DOHH2 (cell line): Measurements from ENCODE around the gene KIRREL2.

Source experiments
- H3F3A ChIP-seq: fragments of 200-600 bp; sonication (generic), shearing (Covaris generic); 2 replicates; pipeline ENCODE4 v1.6.0; 2016; ENCODE audit warnings: antibody characterized with exemption, mild to moderate bottlenecking; ENCODE audit not compliant: control insufficient read depth, insufficient read depth
- H3K27ac ChIP-seq: fragments of 200-600 bp; sonication (generic); 2 replicates; pipeline ENCODE4 v1.5.1; 2014; ENCODE audit warnings: low read depth, mild to moderate bottlenecking, low read length, moderate library complexity
- H3K27me3 ChIP-seq: fragments of 200-600 bp; sonication (generic); 2 replicates; pipeline ENCODE4 v1.6.1; 2014; ENCODE audit warnings: mild to moderate bottlenecking, low read length, mixed read lengths; ENCODE audit not compliant: control insufficient read depth
- H3K36me3 ChIP-seq: fragments of 200-600 bp; sonication (generic); 2 replicates; pipeline ENCODE4 v1.6.1; 2014; ENCODE audit warnings: mild to moderate bottlenecking, low read length, moderate library complexity, mixed read lengths; ENCODE audit not compliant: control insufficient read depth
- H3K4me1 ChIP-seq: fragments of 200-600 bp; sonication (generic); 2 replicates; pipeline ENCODE4 v1.6.1; 2014; ENCODE audit warnings: mild to moderate bottlenecking, low read length, mixed read lengths; ENCODE audit not compliant: control insufficient read depth
- H3K4me2 ChIP-seq: fragments of 200-600 bp; sonication (generic); 2 replicates; pipeline ENCODE4 v1.6.0; 2014; ENCODE audit warnings: mild to moderate bottlenecking, low read length, moderate library complexity
- H3K4me3 ChIP-seq: fragments of 200-600 bp; sonication (generic); 2 replicates; pipeline ENCODE4 v1.5.1; 2014; ENCODE audit warnings: mild to moderate bottlenecking, low read length, mixed read lengths
- H3K79me2 ChIP-seq: fragments of 200-600 bp; sonication (generic); 2 replicates; pipeline ENCODE4 v1.6.1; 2014; ENCODE audit warnings: mild to moderate bottlenecking, low read length, mixed read lengths; ENCODE audit not compliant: control insufficient read depth
- H3K9me2 ChIP-seq: fragments of 200-600 bp; sonication (generic); replicated peaks from 2 replicates; pipeline ENCODE4 v1.6.1; 2014; ENCODE audit warnings: mild to moderate bottlenecking, low read length, mixed read lengths; ENCODE audit not compliant: control insufficient read depth
- H3K9me3 ChIP-seq: fragments of 200-600 bp; sonication (generic); 2 replicates; pipeline ENCODE4 v1.6.1; 2014; ENCODE audit warnings: antibody characterized with exemption, low read length, mixed read lengths; ENCODE audit not compliant: control insufficient read depth, insufficient read depth
- H4K20me1 ChIP-seq: fragments of 200-600 bp; sonication (generic); 2 replicates; pipeline ENCODE4 v1.6.0; 2014; ENCODE audit warnings: low read depth, mild to moderate bottlenecking, antibody characterized with exemption, low read length, moderate library complexity; ENCODE audit not compliant: control insufficient read depth, insufficient read depth
- EZH2phosphoT487 ChIP-seq: fragments of 200-600 bp; sonication (generic); IDR thresholded peaks from 2 replicates; pipeline ENCODE4 v1.6.1; 2017; ENCODE audit warnings: borderline replicate concordance, mild to moderate bottlenecking, antibody characterized with exemption, low read length, moderate library complexity, mixed read lengths
- TF ChIP-seq, protein P1 (sequence below): fragments of 200-600 bp; sonication (generic); IDR thresholded peaks from one replicate; pipeline ENCODE4 v1.5.1; 2014; ENCODE audit warnings: antibody characterized with exemption, mild to moderate bottlenecking, low read depth, low read length; ENCODE audit not compliant: poor library complexity, severe bottlenecking

KIRREL2 gene

DNA sequence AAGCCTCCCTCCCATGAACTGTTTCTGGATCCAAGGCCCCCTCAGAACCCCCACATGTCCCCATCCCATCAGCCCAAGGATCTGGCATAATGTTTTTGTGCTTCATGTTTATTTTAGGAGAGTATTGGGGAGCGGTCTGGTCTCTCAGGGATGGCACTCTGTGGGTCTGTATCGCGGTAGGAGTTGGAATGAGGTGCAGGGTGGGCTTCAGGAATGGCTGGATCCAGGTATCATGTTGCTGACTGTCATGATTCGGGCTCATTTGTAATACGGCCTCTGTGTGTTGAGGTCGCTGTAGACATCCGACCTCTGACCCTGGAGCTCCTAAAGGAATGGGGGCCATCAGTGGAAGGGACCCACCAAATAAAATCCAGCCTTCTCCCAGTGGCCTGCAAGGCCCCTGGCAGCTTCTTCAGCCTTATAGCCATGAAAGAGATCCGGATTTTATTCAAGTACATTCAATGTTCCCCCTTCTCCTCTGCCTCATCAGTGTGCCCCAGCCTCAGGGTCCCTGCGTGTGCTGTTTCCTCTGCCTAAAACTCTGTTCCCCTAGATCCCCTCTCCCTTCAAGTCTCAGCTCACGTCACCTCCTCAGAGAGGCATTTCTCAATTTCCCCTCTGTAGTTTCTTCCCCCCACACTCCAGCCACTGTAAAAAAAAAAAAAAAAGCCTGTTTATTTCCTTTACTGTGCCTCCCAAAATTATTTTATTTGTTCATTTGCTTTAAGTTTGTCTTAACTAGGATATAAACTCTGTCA lies 47.8 kb downstream of the KIRREL2 start:
- H3K4me1 ChIP-seq = peaks cover 63% of the 10 kb centered on the region
- peaks cover 4% of the 10 kb centered on the region for H3K36me3 ChIP-seq
- H3F3A ChIP-seq = peaks cover 28% of the 10 kb centered on the region
- no peaks in the 10 kb centered on the region for H3K27me3 ChIP-seq
- no peaks in the 10 kb centered on the region for H4K20me1 ChIP-seq
- no peaks in the 10 kb centered on the region for H3K9me3 ChIP-seq
- peak overlapping the region; percentile 87 for H3K4me3 ChIP-seq
- peaks cover 26% of the 10 kb centered on the region for H3K79me2 ChIP-seq
- H3K27ac ChIP-seq = no peak overlapping the region
- peak overlapping the region; percentile 99 for H3K4me2 ChIP-seq
- TF ChIP-seq EZH2phosphoT487 = no peak
- TF ChIP-seq, protein P1, sequence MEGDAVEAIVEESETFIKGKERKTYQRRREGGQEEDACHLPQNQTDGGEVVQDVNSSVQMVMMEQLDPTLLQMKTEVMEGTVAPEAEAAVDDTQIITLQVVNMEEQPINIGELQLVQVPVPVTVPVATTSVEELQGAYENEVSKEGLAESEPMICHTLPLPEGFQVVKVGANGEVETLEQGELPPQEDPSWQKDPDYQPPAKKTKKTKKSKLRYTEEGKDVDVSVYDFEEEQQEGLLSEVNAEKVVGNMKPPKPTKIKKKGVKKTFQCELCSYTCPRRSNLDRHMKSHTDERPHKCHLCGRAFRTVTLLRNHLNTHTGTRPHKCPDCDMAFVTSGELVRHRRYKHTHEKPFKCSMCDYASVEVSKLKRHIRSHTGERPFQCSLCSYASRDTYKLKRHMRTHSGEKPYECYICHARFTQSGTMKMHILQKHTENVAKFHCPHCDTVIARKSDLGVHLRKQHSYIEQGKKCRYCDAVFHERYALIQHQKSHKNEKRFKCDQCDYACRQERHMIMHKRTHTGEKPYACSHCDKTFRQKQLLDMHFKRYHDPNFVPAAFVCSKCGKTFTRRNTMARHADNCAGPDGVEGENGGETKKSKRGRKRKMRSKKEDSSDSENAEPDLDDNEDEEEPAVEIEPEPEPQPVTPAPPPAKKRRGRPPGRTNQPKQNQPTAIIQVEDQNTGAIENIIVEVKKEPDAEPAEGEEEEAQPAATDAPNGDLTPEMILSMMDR = no peak
- H3K9me2 ChIP-seq = no peaks in the 10 kb centered on the region

DNA sequence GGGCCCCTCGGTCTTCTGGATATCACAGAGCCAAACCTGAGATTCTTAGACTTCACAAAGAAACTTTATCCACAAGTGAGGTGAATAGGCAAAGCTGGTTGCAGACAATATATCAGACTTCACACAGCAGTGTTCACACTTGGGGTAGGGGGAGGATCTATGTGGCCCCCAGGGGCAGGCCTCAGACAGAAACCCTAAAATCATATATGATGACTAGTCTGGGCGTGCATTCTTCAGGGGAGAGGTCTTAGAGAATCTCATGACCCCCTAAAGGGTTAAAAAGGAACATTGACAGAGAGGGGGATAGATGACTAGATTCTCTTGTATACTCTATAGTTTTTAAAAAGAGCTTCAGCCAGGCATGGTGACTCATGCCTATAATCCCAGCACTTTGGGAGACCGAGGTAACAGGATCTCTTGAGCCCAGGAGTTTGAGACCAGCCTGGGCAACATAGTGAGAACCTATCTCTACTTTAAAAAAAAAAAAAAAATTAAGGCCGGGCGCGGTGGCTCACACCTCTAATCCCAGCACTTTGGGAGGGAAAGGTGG lies 48.5 kb downstream of the KIRREL2 start:
- Histone ChIP-seq H3K27me3 (no peaks in the 10 kb centered on the region), H3K4me2 (no peak overlapping the region; the same call in 1 of the 2 replicates), H3K27ac (no peak overlapping the region), H3K9me3 (no peaks in the 10 kb centered on the region), H4K20me1 (no peaks in the 10 kb centered on the region), H3K9me2 (no peaks in the 10 kb centered on the region), H3K79me2 (peaks cover 19% of the 10 kb centered on the region), H3K4me1 (peaks cover 71% of the 10 kb centered on the region), H3F3A (peaks cover 28% of the 10 kb centered on the region), H3K4me3 (no peak overlapping the region), H3K36me3 (peaks cover under 1% of the 10 kb centered on the region)
- no peak for TF ChIP-seq EZH2phosphoT487
- TF ChIP-seq, protein P1 = no peak

DNA sequence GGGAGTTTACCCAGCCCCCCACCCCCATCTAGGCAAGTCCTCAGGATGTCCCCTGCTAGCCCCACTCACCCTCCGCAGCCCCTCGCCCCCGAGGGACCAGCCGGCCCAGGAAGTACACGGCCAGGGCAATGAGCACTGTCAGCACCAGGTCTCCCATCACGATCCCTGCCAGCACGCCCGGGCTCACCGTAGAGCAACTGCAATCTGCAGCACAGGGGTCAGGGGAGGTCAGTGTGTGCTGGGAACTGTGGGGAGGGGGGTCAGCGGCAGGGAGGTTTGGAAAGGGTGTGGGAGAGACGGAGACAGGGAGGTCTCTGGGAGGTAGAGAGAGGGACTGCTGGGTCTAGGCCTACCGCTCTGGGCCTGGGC lies 50.6 kb downstream of the KIRREL2 start:
- Histone ChIP-seq H4K20me1 (no peaks in the 10 kb centered on the region), H3K4me3 (no peak overlapping the region), H3K36me3 (no peaks in the 10 kb centered on the region), H3K4me2 (no peak overlapping the region), H3K9me2 (no peaks in the 10 kb centered on the region), H3K4me1 (peaks cover 73% of the 10 kb centered on the region), H3K79me2 (peaks cover 8% of the 10 kb centered on the region), H3K9me3 (no peaks in the 10 kb centered on the region), H3K27me3 (no peaks in the 10 kb centered on the region), H3F3A (peaks cover 23% of the 10 kb centered on the region), H3K27ac (no peak overlapping the region)
- TF ChIP-seq, protein P1 = no peak
- no peak for TF ChIP-seq EZH2phosphoT487
